Neural progenitor cell (in vitro differentiated cells): Measurements from ENCODE around the gene RTN4RL2. TPM values are rescaled to one million over a fixed set of nuclear protein-coding genes. Genes with fewer than 3 reads are reported as not detected.

Source experiments
- DNase-seq: peaks from one replicate; pipeline ENCODE4 v3.0.0-alpha.2; 2016; ENCODE audit warnings: low spot score
- H2AFZ ChIP-seq: fragments of 200-600 bp; sonication (generic); replicated peaks from 2 replicates; pipeline ENCODE4 v1.6.1; 2016; ENCODE audit warnings: antibody characterized with exemption
- H3F3A ChIP-seq: fragments of 200-600 bp; sonication (generic); 2 replicates; pipeline ENCODE4 v1.6.1; 2016; ENCODE audit warnings: antibody characterized with exemption, low read depth
- H3K27ac ChIP-seq: fragments of 200-600 bp; sonication (generic); 2 replicates; pipeline ENCODE4 v1.5.1; 2016; ENCODE audit warnings: mild to moderate bottlenecking
- H3K27me3 ChIP-seq: fragments of 200-600 bp; sonication (generic); 2 replicates; pipeline ENCODE4 v1.6.1; 2016; ENCODE audit warnings: mild to moderate bottlenecking, moderate library complexity
- H3K36me3 ChIP-seq: fragments of 200-600 bp; sonication (generic); 2 replicates; pipeline ENCODE4 v1.5.1; 2016
- H3K4me1 ChIP-seq: fragments of 200-600 bp; sonication (generic); 2 replicates; pipeline ENCODE4 v1.6.1; 2016; ENCODE audit warnings: mixed run types
- H3K4me2 ChIP-seq: fragments of 200-600 bp; sonication (generic); 2 replicates; pipeline ENCODE4 v1.6.1; 2016
- H3K4me3 ChIP-seq: fragments of 200-600 bp; sonication (generic); 2 replicates; pipeline ENCODE4 v1.5.1; 2016
- H3K79me2 ChIP-seq: fragments of 200-600 bp; sonication (generic); 2 replicates; pipeline ENCODE4 v1.6.1; 2016; ENCODE audit warnings: low read depth
- H3K9ac ChIP-seq: fragments of 200-600 bp; sonication (generic); 2 replicates; pipeline ENCODE4 v1.6.1; 2016
- H3K9me3 ChIP-seq: fragments of 200-600 bp; sonication (generic); 2 replicates; pipeline ENCODE4 v1.5.1; 2016; ENCODE audit warnings: low read depth
- H4K20me1 ChIP-seq: fragments of 200-600 bp; sonication (generic); 2 replicates; pipeline ENCODE4 v1.6.1; 2016; ENCODE audit warnings: low read depth
- H3K27ac Mint-ChIP-seq: 3 replicates; pipeline ENCODE4 v1.8.0; 2021; ENCODE audit warnings: mixed read lengths
- H3K27me3 Mint-ChIP-seq: 2 replicates; pipeline ENCODE4 v1.8.0; 2022; ENCODE audit warnings: low read depth, mild to moderate bottlenecking, inconsistent platforms, moderate library complexity, mixed read lengths; ENCODE audit not compliant: insufficient read depth
- H3K36me3 Mint-ChIP-seq: 3 replicates; pipeline ENCODE4 v1.8.0; 2021; ENCODE audit warnings: mixed read lengths
- H3K4me1 Mint-ChIP-seq: 3 replicates; pipeline ENCODE4 v1.8.0; 2021; ENCODE audit warnings: mixed read lengths
- H3K4me3 Mint-ChIP-seq: 3 replicates; pipeline ENCODE4 v1.8.0; 2021; ENCODE audit warnings: mild to moderate bottlenecking, moderate library complexity, mixed read lengths
- H3K9me3 Mint-ChIP-seq: 3 replicates; pipeline ENCODE4 v1.8.0; 2020; ENCODE audit warnings: mixed read lengths
- EZH2 ChIP-seq: fragments of 200-600 bp; sonication (generic); IDR thresholded peaks from 2 replicates; pipeline ENCODE4 v1.6.1; 2017; ENCODE audit warnings: antibody characterized with exemption, mild to moderate bottlenecking, moderate library complexity
- EZH2phosphoT487 ChIP-seq: fragments of 200-600 bp; sonication (generic); IDR thresholded peaks from 2 replicates; pipeline ENCODE4 v1.6.1; 2017; ENCODE audit warnings: antibody characterized with exemption
- total RNA-seq: library from RNA; depleted of rRNA; stranded (reverse); fragments of >200 nt; gene quantifications from 2 replicates; pipeline ENCODE4 v1.2.3, GENCODE V29; 2015; ENCODE audit warnings: low replicate concordance
- TF ChIP-seq, protein P1 (sequence below): fragments of 200-600 bp; sonication (generic); IDR thresholded peaks from 2 replicates; pipeline ENCODE4 v1.5.1; 2017; ENCODE audit warnings: antibody characterized with exemption, mild to moderate bottlenecking

RTN4RL2 gene
- total RNA-seq, 1 donor from 2014 or later, result 0.13 TPM

DNA sequence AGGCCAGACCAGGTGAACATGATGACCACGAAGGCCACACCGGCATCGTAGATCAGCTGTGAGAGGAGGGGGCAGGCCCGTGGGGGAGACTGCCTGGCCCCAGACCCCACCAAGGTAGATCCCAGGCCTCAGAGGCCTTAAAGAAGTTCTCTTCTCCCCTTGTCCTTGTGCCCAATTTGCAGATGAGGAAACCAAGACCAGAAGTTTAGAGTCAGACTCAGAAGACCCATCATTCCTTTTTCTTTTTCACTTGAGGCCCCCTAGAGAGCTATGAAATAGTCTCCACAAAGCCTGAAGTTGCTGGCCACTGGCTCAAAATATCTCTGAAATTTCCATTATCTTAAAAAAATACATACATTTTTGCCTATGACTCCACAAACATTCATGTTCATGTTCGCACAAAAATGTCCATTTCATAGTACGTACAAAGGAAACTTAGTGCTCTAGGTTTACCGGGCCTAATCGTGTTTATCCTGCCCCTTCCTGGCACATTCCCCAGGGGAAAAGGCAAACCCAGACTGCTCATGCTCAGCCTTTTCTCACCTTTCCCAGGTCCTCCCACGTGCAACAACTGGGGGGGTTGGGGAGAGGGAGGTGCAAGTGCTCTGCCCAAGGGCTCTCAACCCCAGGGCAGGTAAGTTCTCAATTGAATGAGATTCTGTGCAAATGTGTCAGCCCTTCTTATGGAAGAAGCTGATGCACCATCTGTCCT lies 35.9 kb downstream of the RTN4RL2 start:
- H3K9ac ChIP-seq, result no peak overlapping the region
- no peak for DNase-seq
- no peak overlapping the region for H3K27ac ChIP-seq
- no peak overlapping the region for H3K4me3 ChIP-seq
- no peak overlapping the region for H2AFZ ChIP-seq
- H3K36me3 ChIP-seq, result no peaks in the 10 kb centered on the region
- no peaks in the 10 kb centered on the region for H3K79me2 ChIP-seq
- H3K9me3 ChIP-seq, result no peaks in the 10 kb centered on the region
- Mint-ChIP-seq H3K36me3 (no peaks in the 10 kb centered on the region), H3K9me3 (no peaks in the 10 kb centered on the region), H3K4me3 (no peak overlapping the region), H3K27me3 (peaks cover 22% of the 10 kb centered on the region), H3K27ac (no peak overlapping the region), H3K4me1 (peaks cover 18% of the 10 kb centered on the region)
- no peaks in the 10 kb centered on the region for H3K4me1 ChIP-seq
- H4K20me1 ChIP-seq, result peaks cover 11% of the 10 kb centered on the region
- no peaks in the 10 kb centered on the region for H3F3A ChIP-seq
- H3K4me2 ChIP-seq, result no peak overlapping the region
- TF ChIP-seq EZH2phosphoT487 (no peak), EZH2 (no peak)
- TF ChIP-seq, protein P1, sequence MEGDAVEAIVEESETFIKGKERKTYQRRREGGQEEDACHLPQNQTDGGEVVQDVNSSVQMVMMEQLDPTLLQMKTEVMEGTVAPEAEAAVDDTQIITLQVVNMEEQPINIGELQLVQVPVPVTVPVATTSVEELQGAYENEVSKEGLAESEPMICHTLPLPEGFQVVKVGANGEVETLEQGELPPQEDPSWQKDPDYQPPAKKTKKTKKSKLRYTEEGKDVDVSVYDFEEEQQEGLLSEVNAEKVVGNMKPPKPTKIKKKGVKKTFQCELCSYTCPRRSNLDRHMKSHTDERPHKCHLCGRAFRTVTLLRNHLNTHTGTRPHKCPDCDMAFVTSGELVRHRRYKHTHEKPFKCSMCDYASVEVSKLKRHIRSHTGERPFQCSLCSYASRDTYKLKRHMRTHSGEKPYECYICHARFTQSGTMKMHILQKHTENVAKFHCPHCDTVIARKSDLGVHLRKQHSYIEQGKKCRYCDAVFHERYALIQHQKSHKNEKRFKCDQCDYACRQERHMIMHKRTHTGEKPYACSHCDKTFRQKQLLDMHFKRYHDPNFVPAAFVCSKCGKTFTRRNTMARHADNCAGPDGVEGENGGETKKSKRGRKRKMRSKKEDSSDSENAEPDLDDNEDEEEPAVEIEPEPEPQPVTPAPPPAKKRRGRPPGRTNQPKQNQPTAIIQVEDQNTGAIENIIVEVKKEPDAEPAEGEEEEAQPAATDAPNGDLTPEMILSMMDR, result no peak
- H3K27me3 ChIP-seq, result peaks cover 31% of the 10 kb centered on the region

DNA sequence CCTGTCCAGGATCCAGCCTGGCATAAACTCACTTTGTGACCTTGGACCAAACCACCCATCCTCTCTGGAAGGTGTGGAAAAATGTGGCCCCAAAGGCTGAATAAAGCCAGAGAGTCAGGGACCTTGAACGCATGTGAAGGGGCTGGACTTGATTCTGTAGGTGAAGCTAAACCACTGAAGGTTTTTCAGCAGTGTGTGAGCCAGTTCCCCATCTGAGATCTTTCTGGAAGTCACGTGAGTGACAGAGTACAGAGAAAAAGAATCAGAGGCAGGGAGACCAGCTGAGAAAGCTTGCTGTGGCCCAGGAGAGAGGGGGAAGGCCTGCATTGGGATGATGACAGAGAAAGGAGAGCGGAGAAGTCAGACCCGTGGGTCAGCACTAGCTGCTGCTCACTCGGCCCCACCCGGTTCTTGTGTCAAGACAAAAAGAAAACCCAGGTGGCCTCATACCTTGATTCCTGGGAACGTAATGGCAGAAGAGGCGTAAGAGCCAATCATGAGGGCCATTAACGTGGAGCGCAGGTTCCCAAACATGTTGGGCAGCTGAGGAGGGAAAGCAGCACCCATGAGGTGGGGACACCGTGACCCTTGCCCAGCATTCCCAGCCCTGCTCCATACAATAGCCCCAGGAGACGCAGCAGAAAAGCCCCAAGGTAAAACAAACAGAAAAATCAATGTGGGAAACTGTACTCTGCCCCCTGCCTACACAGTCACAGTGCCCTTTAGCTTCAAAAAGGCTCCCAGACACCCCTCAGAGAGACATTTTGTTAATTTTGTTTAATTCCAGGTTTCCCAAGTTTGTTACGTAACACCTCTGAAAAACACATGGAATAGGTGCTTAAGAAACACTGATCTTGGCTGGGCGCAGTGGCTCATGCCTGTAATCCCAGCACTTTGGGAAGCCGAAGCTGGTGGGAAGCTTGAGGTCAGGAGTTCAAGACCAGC lies 37.2 kb downstream of the RTN4RL2 start:
- DNase-seq, result no peak
- H3K36me3 ChIP-seq, result no peaks in the 10 kb centered on the region
- H3K27me3 ChIP-seq, result peaks cover 31% of the 10 kb centered on the region
- no peak overlapping the region for H3K27ac ChIP-seq
- Mint-ChIP-seq H3K27ac (no peak overlapping the region), H3K36me3 (no peaks in the 10 kb centered on the region), H3K4me3 (no peak overlapping the region), H3K27me3 (peaks cover 21% of the 10 kb centered on the region), H3K9me3 (no peaks in the 10 kb centered on the region), H3K4me1 (peaks cover 25% of the 10 kb centered on the region)
- H3K9me3 ChIP-seq, result no peaks in the 10 kb centered on the region
- no peak overlapping the region for H2AFZ ChIP-seq
- H3F3A ChIP-seq, result no peaks in the 10 kb centered on the region
- TF ChIP-seq EZH2, result no peak
- TF ChIP-seq, protein P1, result no peak
- TF ChIP-seq EZH2phosphoT487, result no peak
- no peaks in the 10 kb centered on the region for H3K4me1 ChIP-seq
- H3K9ac ChIP-seq, result no peak overlapping the region
- no peak overlapping the region for H3K4me3 ChIP-seq
- peaks cover 11% of the 10 kb centered on the region for H4K20me1 ChIP-seq
- no peak overlapping the region for H3K4me2 ChIP-seq
- no peaks in the 10 kb centered on the region for H3K79me2 ChIP-seq

GRCh38 chr11:57498540-57498939 lies 38.2 kb downstream of the RTN4RL2 start:
- Histone ChIP-seq H3K9ac (no peak overlapping the region), H3K36me3 (no peaks in the 10 kb centered on the region), H3K4me1 (no peaks in the 10 kb centered on the region), H3K4me2 (no peak overlapping the region), H4K20me1 (peaks cover 11% of the 10 kb centered on the region), H3K4me3 (no peak overlapping the region), H3K27me3 (peaks cover 31% of the 10 kb centered on the region), H2AFZ (no peak overlapping the region), H3K9me3 (no peaks in the 10 kb centered on the region), H3F3A (no peaks in the 10 kb centered on the region), H3K27ac (no peak overlapping the region), H3K79me2 (no peaks in the 10 kb centered on the region)
- peaks cover 25% of the 10 kb centered on the region for H3K4me1 Mint-ChIP-seq
- no peak overlapping the region for H3K4me3 Mint-ChIP-seq
- peaks cover 25% of the 10 kb centered on the region for H3K27me3 Mint-ChIP-seq
- no peak for DNase-seq
- no peak overlapping the region for H3K27ac Mint-ChIP-seq
- TF ChIP-seq, protein P1, result no peak
- TF ChIP-seq EZH2, result no peak
- no peak for TF ChIP-seq EZH2phosphoT487
- H3K36me3 Mint-ChIP-seq, result no peaks in the 10 kb centered on the region
- H3K9me3 Mint-ChIP-seq, result no peaks in the 10 kb centered on the region
